ENCODE results near the gene FYTTD1. TPM values are rescaled to one million over a fixed set of nuclear protein-coding genes. Genes with fewer than 3 reads are reported as not detected.

The FYTTD1 gene
- total RNA-seq, 1 donor, result 58.3 TPM

DNA sequence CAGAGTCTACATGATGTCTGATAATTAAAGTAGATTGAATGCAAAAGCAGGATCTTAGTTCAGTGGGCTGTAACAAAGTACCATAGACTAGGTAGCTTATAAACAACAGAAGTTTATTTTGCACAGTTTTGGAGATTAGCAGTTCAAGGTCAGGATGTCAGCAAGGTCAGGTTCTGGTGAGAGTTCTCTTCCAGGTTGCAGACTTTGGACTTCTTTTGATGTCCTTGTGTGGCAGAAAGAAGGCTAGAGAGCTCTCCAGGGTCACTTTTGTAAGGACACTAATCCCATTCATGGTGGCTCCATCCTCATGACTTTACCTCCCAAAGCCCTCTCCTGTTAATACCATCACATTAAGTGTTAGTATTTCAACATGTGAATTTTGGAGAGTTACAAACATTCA, 12.1 kb downstream of the FYTTD1 start:
- no peak for DNase-seq (ENCODE audit: low read depth)
- no peak overlapping the region for H3K4me3 ChIP-seq (ENCODE audit: low read depth, low read length)
- TF ChIP-seq, protein P1, sequence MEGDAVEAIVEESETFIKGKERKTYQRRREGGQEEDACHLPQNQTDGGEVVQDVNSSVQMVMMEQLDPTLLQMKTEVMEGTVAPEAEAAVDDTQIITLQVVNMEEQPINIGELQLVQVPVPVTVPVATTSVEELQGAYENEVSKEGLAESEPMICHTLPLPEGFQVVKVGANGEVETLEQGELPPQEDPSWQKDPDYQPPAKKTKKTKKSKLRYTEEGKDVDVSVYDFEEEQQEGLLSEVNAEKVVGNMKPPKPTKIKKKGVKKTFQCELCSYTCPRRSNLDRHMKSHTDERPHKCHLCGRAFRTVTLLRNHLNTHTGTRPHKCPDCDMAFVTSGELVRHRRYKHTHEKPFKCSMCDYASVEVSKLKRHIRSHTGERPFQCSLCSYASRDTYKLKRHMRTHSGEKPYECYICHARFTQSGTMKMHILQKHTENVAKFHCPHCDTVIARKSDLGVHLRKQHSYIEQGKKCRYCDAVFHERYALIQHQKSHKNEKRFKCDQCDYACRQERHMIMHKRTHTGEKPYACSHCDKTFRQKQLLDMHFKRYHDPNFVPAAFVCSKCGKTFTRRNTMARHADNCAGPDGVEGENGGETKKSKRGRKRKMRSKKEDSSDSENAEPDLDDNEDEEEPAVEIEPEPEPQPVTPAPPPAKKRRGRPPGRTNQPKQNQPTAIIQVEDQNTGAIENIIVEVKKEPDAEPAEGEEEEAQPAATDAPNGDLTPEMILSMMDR (IDR thresholded peaks at IDR 0.05; ENCODE audit: insufficient read depth, low read depth, low read length), result no peak

DNA sequence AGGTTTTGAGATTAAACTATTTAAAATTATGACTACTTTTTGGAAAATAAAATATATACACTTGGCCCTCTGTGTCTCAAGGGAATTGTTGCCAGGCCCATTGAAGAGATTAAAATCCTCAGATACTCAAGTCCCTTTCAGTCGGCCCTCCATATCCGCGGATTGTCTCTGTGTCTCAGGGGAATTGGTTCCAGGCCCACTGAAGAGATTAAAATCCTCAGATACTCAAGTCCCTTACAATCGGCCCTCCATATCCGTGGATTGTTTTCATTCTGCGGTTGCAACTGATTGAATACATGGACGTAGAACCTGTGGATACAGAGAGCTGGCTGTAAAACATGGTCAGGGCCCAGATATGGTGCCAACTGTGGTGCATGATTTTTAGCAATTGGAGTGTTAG, 25.6 kb downstream of the FYTTD1 start:
- no peak overlapping the region for H3K4me3 ChIP-seq (ENCODE audit: low read depth, low read length)
- no peak for DNase-seq (ENCODE audit: low read depth)
- TF ChIP-seq, protein P1 (IDR thresholded peaks at IDR 0.05; ENCODE audit: insufficient read depth, low read depth, low read length), result no peak

DNA sequence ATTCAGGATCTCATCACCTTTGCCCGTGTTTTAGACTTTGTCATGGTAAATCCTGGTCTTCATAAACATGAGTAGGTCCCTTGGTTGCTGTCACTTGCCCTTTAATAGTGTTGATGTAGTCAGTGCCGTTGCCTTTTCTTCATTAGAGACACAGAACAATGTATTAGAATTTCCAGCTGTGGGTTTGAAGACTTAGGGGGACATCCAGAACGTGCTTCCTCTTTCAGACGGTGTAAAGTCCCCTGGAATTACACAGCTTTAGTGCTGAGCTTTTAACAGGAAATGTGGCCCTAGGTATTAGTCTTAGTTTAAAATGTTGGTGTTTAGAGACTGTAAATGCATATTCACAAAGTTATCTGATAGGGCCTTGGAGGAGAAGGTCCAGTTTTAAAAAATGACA, 32.5 kb downstream of the FYTTD1 start:
- H3K4me3 ChIP-seq (ENCODE audit: low read depth, low read length), result no peak overlapping the region
- TF ChIP-seq, protein P1 (IDR thresholded peaks at IDR 0.05; ENCODE audit: insufficient read depth, low read depth, low read length), result no peak
- DNase-seq (ENCODE audit: low read depth), result no peak

DNA sequence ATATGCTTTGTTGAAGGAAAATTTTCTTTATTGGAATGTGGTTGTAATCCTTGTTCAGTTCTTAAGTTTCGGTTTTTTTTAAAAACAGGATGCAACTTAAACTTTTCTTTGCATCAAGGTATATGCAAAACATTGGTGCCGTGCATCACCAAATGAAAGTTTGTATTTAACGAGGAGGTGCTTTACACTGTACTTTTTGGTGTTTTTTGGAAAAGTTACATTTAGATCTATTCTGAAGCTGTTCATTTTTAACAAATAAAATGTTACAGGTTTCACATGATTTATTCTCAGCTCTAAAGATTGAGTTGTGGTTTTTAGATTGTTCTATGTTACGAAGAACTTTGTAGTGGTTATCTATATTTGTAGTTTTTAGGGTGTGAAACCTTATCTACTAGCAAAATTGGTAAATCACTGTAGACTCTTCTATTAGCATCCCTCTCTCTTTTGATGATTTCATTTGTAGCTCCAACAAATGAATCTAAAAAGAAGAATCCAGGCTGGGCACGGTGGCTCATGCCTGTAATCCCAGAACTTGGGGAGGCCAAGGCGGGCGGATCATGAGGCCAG, 34.4 kb downstream of the FYTTD1 start:
- no peak overlapping the region for H3K4me3 ChIP-seq (ENCODE audit: low read depth, low read length)
- DNase-seq (ENCODE audit: low read depth), result no peak
- TF ChIP-seq, protein P1 (IDR thresholded peaks at IDR 0.05; ENCODE audit: insufficient read depth, low read depth, low read length), result no peak

DNA sequence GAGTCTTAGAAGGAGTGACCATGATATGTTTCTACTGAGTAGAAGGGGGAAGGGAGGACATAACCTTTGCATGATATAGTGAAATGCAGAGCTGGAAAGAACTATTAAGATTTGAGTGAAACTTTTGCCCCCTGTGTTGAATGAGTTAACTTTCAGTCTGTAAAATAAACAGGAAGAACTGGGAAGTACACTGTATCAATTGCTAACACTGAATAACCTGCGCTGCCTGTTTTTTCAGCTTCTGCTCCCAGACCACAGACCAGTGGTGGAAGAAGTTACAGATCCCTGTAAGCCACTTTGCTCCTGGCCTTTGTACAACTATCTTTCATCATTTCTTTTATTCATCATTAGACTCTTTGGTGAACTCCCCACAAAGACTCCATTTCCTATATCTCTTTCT, 37.7 kb downstream of the FYTTD1 start:
- TF ChIP-seq, protein P1 (IDR thresholded peaks at IDR 0.05; ENCODE audit: insufficient read depth, low read depth, low read length), result no peak
- DNase-seq (ENCODE audit: low read depth), result no peak
- no peak overlapping the region for H3K4me3 ChIP-seq (ENCODE audit: low read depth, low read length)

DNA sequence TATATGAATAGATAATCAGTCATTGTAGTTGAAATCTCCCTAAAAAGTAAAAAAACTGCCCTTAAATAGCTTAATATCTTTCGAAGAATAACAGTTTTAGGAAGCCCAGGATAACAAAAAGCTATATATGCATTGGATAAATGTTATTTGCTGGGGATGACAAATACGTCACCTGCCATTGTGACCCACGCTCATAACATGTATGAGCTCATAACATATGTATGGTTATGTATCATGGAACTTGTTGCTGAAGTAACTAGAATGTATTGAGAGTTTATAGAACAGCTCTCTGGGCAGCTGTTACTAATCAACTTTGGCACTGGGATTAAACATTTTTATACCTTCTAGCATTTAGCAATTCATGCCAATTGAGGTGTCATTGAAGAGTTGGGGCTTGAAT, 39.6 kb downstream of the FYTTD1 start:
- no peak overlapping the region for H3K4me3 ChIP-seq (ENCODE audit: low read depth, low read length)
- TF ChIP-seq, protein P1 (IDR thresholded peaks at IDR 0.05; ENCODE audit: insufficient read depth, low read depth, low read length), result no peak
- DNase-seq (ENCODE audit: low read depth), result no peak

DNA sequence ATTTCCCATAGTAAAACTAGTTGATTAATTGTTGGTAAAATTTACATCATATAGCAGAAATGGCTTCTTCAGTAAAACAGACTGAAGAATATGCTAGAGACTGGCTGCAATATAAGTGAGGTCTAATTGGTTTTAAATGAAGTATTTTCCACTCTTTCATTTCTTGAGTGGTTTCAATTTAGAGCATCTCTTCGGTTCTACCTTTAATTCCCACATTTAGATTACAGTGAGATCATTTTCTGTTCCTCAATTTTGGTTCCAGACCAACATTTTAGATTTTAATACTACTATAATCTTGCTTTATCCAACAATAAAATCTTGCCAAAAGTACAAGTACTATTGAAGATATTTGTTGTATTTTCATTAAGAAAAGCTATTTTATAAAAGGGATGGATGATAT, 40.4 kb downstream of the FYTTD1 start:
- DNase-seq (ENCODE audit: low read depth), result no peak
- H3K4me3 ChIP-seq (ENCODE audit: low read depth, low read length), result no peak overlapping the region
- TF ChIP-seq, protein P1 (IDR thresholded peaks at IDR 0.05; ENCODE audit: insufficient read depth, low read depth, low read length), result no peak

Measured in fibroblast of villous mesenchyme (primary cell).